GM18526 (cell line): ENCODE data around the gene CCDC57.
A peak's percentile ranks its signal among the peaks of the same experiment; 100 is the strongest.

Source experiments
- POLR2A ChIP-seq: IDR thresholded peaks from 3 replicates; pipeline ENCODE4 v1.6.1; 2011; ENCODE audit not compliant: insufficient read length; ENCODE audit errors: extremely low read depth

Gene CCDC57

GRCh38 chr17:82083533-82084359 lies 128.9 kb downstream of the CCDC57 start:
- TF ChIP-seq POLR2A: no peak

- no peak for TF ChIP-seq POLR2A
These were observed 129.6 kb downstream of the CCDC57 start for GRCh38 chr17:82083009-82083408.

GRCh38 chr17:82082456-82082855 lies 130.2 kb downstream of the CCDC57 start:
- no peak for TF ChIP-seq POLR2A

GRCh38 chr17:82081966-82082365 lies 130.7 kb downstream of the CCDC57 start:
- TF ChIP-seq POLR2A: no peak

- no peak for TF ChIP-seq POLR2A
These were observed 131.1 kb downstream of the CCDC57 start for GRCh38 chr17:82081546-82081945.

DNA sequence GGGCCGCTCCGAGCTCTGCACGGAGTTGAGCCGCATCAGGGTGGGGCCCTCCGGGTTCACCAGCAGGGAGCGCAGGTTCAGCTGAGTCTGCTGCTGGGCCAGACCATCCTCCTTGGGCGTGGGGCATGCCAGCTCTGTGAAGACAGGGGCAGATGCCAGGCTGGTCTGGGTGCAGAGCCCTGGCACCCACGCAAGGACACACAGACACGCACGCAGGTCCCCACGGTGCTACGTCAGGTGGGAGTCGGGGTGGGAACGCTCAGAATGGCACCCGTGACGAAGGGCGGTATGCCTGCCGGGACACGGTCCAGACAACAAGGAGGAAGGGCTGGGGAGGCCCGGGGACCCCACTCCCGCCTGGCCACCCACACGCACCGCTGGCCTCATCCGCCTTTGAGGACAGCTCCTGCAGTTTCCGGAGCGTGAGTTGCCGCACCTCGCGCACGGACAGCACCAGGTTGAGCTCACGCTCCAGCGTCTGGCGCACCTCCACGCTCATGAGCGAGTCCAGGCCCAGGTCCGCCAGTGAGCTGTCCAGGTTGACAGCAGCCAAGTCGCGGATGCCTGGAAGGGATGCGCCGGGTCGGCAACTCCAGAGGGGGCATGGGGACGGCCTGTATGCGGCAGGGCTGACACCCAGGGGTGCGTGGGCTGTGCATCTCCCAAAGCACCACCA lies 131.7 kb downstream of the CCDC57 start:
- no peak for TF ChIP-seq POLR2A

DNA sequence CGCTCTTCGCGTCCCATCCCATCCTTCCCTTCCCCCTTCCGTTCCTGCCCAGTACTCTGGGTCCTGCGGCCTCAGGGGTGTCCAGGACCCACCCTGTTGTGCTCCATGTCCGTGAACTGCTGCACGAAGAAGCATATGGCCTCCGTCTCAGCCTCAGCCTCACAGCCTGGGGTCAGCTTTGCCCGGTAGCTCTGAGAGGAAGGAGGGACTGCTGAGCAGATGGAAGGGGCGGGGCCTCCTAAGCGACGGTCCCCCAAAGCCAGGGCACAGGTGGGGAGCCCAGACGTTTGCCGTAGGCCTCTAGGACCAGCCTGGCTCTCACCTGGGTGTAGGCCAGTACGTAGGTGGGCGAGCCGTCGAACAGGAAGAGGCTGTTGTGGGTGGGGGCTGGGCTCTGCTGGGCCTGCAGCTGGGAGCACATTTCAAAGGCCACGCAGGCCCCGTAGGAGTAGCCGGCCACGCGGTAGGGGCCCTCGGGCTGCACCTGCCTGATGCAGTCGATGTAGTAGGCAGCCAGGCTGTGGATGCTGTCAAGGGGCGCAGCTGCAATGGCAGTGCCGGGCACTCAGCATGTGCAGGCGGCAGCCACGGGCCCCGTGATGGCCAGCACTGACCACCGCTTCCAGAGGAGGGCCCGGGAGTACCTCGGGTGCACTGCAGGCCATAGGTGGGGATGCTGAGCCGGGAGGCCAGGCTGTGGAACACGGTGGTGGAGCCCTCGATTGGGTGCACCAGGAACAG lies 132.4 kb downstream of the CCDC57 start:
- TF ChIP-seq POLR2A: no peak

GRCh38 chr17:82079001-82079677 lies 133.5 kb downstream of the CCDC57 start:
- TF ChIP-seq POLR2A: no peak

GRCh38 chr17:82078433-82078832 lies 134.2 kb downstream of the CCDC57 start:
- TF ChIP-seq POLR2A: no peak

GRCh38 chr17:82077617-82078358 lies 134.9 kb downstream of the CCDC57 start:
- no peak for TF ChIP-seq POLR2A

DNA sequence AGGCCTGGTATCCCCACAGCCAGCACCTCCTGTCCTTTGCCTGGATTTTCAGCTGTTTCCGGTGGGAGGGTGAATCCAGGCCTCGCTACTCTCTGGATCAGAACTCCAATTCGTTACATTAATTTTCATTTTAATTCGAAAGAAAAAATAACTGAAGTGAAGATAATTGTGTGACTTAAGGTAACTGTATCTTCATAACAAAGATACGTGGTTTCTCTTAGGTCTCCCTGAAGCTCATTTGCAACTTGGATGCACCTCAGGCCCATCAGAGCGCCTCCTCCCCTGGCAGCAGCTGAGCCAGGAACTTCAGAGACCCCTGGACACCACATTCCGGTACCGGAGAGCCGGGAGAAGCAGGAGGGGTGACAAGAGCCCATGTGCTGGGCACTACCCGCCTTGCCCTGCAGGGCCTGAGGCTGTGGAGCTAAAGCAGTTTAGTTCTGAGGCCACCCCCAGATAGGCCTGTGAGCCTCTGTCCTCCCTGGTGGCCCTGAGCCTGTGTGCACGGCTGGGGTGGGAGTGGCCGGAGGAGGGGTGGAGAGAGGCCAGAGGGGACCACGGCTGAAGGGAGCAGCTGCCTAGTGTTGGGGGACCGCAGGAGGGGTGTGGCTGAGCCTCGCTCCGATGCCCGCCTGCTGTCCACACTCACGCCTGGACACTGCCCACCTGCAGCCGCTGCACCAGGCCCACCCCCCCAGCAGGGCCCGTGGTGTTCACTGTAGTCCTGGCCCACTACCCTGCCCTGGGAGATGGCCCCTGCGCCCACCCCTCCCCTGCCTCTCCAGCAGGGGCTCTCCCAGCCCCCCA lies 135.7 kb downstream of the CCDC57 start:
- TF ChIP-seq POLR2A: peak; percentile 7

GRCh38 chr17:82076018-82076784 lies 136.4 kb downstream of the CCDC57 start:
- TF ChIP-seq POLR2A: peak; percentile 17

DNA sequence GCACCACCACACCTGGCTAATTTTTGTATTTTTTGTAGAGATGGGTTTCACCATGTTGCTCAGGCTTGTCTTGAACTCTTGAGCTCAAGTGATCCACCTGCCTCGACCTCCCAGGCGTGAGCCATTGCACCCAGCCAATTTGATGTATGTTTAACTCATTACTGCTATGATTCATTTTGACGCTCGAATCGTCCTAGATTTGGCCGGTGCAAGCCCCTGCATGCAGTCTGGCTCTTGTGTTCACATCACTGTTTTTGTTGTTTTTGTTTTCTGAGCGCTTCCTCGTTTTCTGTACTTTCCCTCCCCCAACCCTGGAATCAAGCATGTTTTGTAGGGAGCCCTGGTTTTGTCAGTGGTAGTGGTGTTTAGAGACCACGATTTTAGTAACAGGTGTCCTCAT lies 139.2 kb downstream of the CCDC57 start:
- no peak for TF ChIP-seq POLR2A
